Fibroblast of the aortic adventitia (primary cell): ENCODE data around the gene PPIE. TPM values are rescaled to one million over a fixed set of nuclear protein-coding genes. Genes with fewer than 3 reads are reported as not detected.

Source experiments
- DNase-seq: peaks from one replicate; pipeline ENCODE4 v3.0.0-alpha.2; 2010; ENCODE audit warnings: low read depth
- H3K4me3 ChIP-seq: 2 replicates; pipeline ENCODE4 v1.5.1; 2011; ENCODE audit warnings: low read depth, mild to moderate bottlenecking, control low read depth, low read length, moderate library complexity
- CTCF ChIP-seq: IDR thresholded peaks from 2 replicates; pipeline ENCODE4 v1.5.1; 2011; ENCODE audit warnings: mild to moderate bottlenecking, low read length, control low read depth, inconsistent platforms; ENCODE audit not compliant: insufficient read depth
- total RNA-seq: library from RNA; depleted of rRNA; stranded (reverse); fragments of >200 nt; gene quantifications from 2 replicates; pipeline ENCODE4 v1.2.3, GENCODE V29; 2012; ENCODE audit warnings: low replicate concordance

The PPIE gene
- total RNA-seq, 1 donor, result 28.4 TPM

GRCh38 chr1:39755965-39756659 is 17.4 kb downstream of the PPIE start:
- no peak overlapping the region for H3K4me3 ChIP-seq
- no peak for DNase-seq
- TF ChIP-seq CTCF, result no peak

- DNase-seq, result no peak
- TF ChIP-seq CTCF, result no peak
- H3K4me3 ChIP-seq, result no peak overlapping the region
Observed at GRCh38 chr1:39757501-39757900, 18.8 kb downstream of the PPIE start.

GRCh38 chr1:39758556-39759435 is 20.1 kb downstream of the PPIE start:
- H3K4me3 ChIP-seq, result no peak overlapping the region
- TF ChIP-seq CTCF, result no peak
- DNase-seq, result no peak

GRCh38 chr1:39759436-39759726 is 20.7 kb downstream of the PPIE start:
- no peak for TF ChIP-seq CTCF
- no peak for DNase-seq
- no peak overlapping the region for H3K4me3 ChIP-seq

- TF ChIP-seq CTCF, result no peak
Observed at GRCh38 chr1:39760074-39761008, 21.7 kb downstream of the PPIE start.

GRCh38 chr1:39761016-39761415 is 22.3 kb downstream of the PPIE start:
- no peak for TF ChIP-seq CTCF
- DNase-seq, result no peak

More at GRCh38 chr1:39760074-39761008, 21.7 kb downstream of the PPIE start:
- H3K4me3 ChIP-seq, result no peak overlapping the region
- no peak for DNase-seq

More at GRCh38 chr1:39761016-39761415, 22.3 kb downstream of the PPIE start:
- no peak overlapping the region for H3K4me3 ChIP-seq
